Mesothelial cell of epicardium (in vitro differentiated cells): ENCODE results near the gene SYT17. TPM values are rescaled to one million over a fixed set of nuclear protein-coding genes. Genes with fewer than 3 reads are reported as not detected.

Experiments used
- DNase-seq, 2 experiments: peaks; one replicate each; pipeline ENCODE4 v3.0.0; 2021; ENCODE audit warnings: low spot score in 2 of 2; ENCODE audit not compliant: unreplicated experiment in 2 of 2
- H3K27ac Mint-ChIP-seq: 2 replicates; pipeline ENCODE4 v1.8.0; 2021; ENCODE audit warnings: mixed read lengths
- H3K27me3 Mint-ChIP-seq: 2 replicates; pipeline ENCODE4 v1.8.0; 2021; ENCODE audit warnings: low read depth, mixed read lengths
- H3K36me3 Mint-ChIP-seq: 2 replicates; pipeline ENCODE4 v1.8.0; 2021; ENCODE audit warnings: mixed read lengths
- H3K4me1 Mint-ChIP-seq: 2 replicates; pipeline ENCODE4 v1.8.0; 2021; ENCODE audit warnings: mixed read lengths
- H3K4me3 Mint-ChIP-seq: 2 replicates; pipeline ENCODE4 v1.8.0; 2021; ENCODE audit warnings: mild to moderate bottlenecking, moderate library complexity, mixed read lengths
- H3K9me3 Mint-ChIP-seq: 2 replicates; pipeline ENCODE4 v1.8.0; 2021; ENCODE audit warnings: mixed read lengths
- total RNA-seq: library from RNA; stranded (reverse); gene quantifications from 3 replicates; pipeline ENCODE4 v1.2.1, GENCODE V29; 2021
- TF ChIP-seq, protein P1 (sequence below): fragments of 200-600 bp; sonication (generic); IDR thresholded peaks from one replicate; pipeline ENCODE4 v1.5.0; 2021; ENCODE audit warnings: antibody characterized with exemption; ENCODE audit not compliant: unreplicated experiment

SYT17 gene
- total RNA-seq, 1 donor from 2014 or later = 7.4 TPM

DNA sequence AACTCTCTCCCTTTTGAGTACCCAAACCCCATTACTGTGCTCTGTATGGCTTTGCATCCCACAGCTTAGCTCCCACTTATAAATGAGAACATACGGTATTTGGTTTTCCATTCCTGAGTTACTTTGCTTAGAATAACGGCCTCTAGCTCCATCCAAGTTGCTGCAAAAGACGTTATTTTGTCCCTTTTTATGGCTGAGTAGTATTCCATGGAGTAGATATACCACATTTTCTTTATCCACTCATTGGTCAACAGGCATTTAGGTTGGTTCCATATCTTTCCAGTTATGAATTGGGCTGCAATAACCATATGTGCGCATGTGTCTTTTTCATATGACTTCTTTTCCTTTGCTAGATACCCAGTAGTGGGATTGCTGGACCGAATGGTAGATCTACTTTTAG is 19.9 kb upstream of the SYT17 start:
- Mint-ChIP-seq H3K36me3 (no peaks in the 10 kb centered on the region), H3K27ac (no peak overlapping the region), H3K4me3 (no peak overlapping the region), H3K9me3 (peaks cover 10% of the 10 kb centered on the region), H3K27me3 (peaks cover 28% of the 10 kb centered on the region), H3K4me1 (peaks cover 5% of the 10 kb centered on the region)
- TF ChIP-seq, protein P1, sequence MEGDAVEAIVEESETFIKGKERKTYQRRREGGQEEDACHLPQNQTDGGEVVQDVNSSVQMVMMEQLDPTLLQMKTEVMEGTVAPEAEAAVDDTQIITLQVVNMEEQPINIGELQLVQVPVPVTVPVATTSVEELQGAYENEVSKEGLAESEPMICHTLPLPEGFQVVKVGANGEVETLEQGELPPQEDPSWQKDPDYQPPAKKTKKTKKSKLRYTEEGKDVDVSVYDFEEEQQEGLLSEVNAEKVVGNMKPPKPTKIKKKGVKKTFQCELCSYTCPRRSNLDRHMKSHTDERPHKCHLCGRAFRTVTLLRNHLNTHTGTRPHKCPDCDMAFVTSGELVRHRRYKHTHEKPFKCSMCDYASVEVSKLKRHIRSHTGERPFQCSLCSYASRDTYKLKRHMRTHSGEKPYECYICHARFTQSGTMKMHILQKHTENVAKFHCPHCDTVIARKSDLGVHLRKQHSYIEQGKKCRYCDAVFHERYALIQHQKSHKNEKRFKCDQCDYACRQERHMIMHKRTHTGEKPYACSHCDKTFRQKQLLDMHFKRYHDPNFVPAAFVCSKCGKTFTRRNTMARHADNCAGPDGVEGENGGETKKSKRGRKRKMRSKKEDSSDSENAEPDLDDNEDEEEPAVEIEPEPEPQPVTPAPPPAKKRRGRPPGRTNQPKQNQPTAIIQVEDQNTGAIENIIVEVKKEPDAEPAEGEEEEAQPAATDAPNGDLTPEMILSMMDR = no peak
- DNase-seq = no peak

DNA sequence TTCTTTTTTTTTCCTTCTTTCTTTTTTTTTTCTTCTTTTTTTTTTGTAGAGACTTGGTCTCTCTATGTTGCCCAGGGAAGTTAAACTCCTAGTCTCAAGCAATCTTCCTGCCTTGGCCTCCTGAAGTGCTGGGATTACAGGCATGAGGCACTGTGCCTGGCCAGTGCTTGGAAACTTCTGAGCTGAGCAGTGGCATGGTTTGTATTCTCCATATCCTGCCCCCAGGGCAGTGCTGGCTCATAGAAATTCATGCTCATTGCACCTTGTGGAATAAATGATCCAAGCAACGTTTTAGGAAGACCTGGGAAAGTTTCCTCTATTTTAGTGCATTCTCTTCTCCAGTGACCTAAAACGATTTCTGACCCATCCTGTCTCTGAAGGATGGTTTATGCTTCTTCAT is 16.7 kb upstream of the SYT17 start:
- Mint-ChIP-seq H3K4me3 (no peak overlapping the region), H3K27ac (no peak overlapping the region), H3K9me3 (peaks cover 15% of the 10 kb centered on the region), H3K4me1 (no peaks in the 10 kb centered on the region), H3K27me3 (peaks cover 37% of the 10 kb centered on the region), H3K36me3 (no peaks in the 10 kb centered on the region)
- DNase-seq = no peak
- TF ChIP-seq, protein P1 = no peak

GRCh38 chr16:19152042-19152441 is 16.0 kb upstream of the SYT17 start:
- H3K9me3 Mint-ChIP-seq = peaks cover 17% of the 10 kb centered on the region
- H3K27me3 Mint-ChIP-seq = peaks cover 39% of the 10 kb centered on the region
- H3K4me3 Mint-ChIP-seq = no peak overlapping the region
- H3K36me3 Mint-ChIP-seq = no peaks in the 10 kb centered on the region
- no peaks in the 10 kb centered on the region for H3K4me1 Mint-ChIP-seq
- DNase-seq = no peak
- TF ChIP-seq, protein P1 = no peak
- H3K27ac Mint-ChIP-seq = no peak overlapping the region

DNA sequence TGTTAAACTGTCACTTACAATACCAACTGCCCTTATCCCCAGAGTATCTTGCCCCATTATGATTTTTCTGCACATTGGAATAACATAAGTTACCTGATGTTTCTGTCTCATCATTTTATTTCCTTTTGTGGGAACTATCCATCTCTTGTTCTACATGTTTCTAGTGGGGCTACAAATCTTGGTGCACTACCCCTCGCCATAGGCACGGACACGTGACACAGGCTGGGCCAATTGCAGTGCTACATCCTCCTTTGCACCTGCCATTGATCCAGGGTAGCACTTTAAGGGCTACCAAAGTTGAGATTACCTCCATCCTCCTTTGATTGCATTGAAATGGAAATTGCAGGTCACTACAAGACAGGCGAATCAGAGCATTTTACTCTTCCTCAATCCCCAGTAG is 14.2 kb upstream of the SYT17 start:
- Mint-ChIP-seq H3K36me3 (no peaks in the 10 kb centered on the region), H3K9me3 (peaks cover 7% of the 10 kb centered on the region), H3K27ac (no peak overlapping the region), H3K27me3 (peaks cover 42% of the 10 kb centered on the region), H3K4me3 (no peak overlapping the region), H3K4me1 (no peaks in the 10 kb centered on the region)
- TF ChIP-seq, protein P1 = no peak
- no peak for DNase-seq

DNA sequence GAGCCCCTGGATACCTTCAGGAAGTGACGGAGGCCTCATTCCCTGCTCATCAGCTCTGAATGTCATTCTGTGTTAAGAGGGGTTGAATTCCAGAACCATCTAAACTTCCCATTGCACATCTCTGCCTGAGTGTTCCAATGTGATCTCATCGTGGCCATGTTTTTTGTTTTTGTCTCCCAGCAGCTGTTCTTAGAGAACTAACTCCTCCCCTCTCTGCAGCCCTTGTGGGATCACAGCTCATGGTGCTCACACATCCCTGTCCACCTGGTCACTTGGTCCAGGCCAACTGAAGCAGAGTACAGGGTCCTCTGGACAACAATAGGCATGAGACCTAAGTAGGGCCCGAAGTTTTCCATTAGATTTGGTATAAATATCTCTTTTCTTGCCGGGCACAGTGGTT is 6.0 kb upstream of the SYT17 start:
- Mint-ChIP-seq H3K36me3 (no peaks in the 10 kb centered on the region), H3K27ac (no peak overlapping the region), H3K4me3 (no peak overlapping the region), H3K9me3 (peaks cover 7% of the 10 kb centered on the region), H3K27me3 (peaks cover 8% of the 10 kb centered on the region), H3K4me1 (peaks cover 11% of the 10 kb centered on the region)
- no peak for DNase-seq
- TF ChIP-seq, protein P1 = no peak

DNA sequence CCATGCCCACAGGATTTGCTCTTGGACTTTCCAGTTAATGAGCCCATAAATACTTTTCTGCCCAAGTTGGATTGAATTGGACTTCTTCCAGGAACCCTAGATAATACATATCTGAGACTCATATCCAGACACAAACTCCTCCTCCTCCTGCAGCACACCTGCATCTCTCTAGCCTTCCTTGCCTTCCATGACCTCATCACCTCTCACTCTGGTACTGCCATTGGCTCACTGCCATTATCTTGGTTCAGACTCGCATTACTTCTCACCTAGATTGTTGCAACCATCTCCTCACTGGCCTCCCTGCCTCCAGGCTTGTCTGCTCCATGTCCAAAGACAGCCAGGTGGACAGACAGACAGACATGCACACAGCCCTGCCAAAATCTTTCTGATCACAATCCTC is 4.8 kb upstream of the SYT17 start:
- Mint-ChIP-seq H3K9me3 (peaks cover 7% of the 10 kb centered on the region), H3K4me1 (peaks cover 11% of the 10 kb centered on the region), H3K27me3 (peaks cover 6% of the 10 kb centered on the region), H3K27ac (no peak overlapping the region), H3K36me3 (no peaks in the 10 kb centered on the region), H3K4me3 (no peak overlapping the region)
- no peak for DNase-seq
- TF ChIP-seq, protein P1 = no peak
